Measurements from ENCODE around the gene MRPL14. TPM values are rescaled to one million over a fixed set of nuclear protein-coding genes. Genes with fewer than 3 reads are reported as not detected.

Gene MRPL14
- total RNA-seq, 1 experiment from 2014 or later, result 69.6 TPM

DNA sequence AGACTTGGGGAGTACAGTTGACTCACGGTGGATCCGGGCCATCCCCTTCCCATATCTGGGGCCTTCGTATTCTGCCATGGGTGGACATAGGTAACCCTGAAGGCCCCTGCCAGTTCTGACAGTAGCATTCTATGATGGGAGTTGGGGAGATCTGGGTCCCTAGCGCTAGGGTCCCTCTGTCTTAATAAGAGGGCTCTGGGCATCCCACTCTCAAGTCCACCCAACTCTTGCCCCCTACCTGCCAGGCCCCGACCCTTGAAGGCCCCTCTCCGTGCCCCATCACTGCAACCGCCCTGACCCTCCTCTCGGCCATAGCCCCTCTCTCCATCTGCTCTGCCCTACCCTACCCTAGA, 24.8 kb upstream of the MRPL14 start:
- CTCF ChIA-PET, result no interaction called here
- H3K36me3 ChIP-seq (ENCODE audit: control insufficient read depth in 1 of 2, insufficient read depth in 2 of 2, low read length in 2 of 2), result peaks cover 8 to 10% of the 10 kb centered on the region in 2 experiments; a peak in 3 of 4 replicates
- no TSS peak for BruUV-seq (replicated peaks)
- no peaks in the 10 kb centered on the region for H3K9me3 ChIP-seq (ENCODE audit: control insufficient read depth in 1 of 2, insufficient read depth in 1 of 2, low read depth in 1 of 2, low read length in 2 of 2)
- RAD21 ChIA-PET (ENCODE audit: low non-redundant PET in 1 of 2, low total read pairs in 2 of 2, uncharacterized antibody in 2 of 2, unreplicated experiment in 2 of 2), result interaction anchor here in 1 of 2 experiments (1.3 kb wide), 1 partner anchor 56 kb away, joined by 5 read pairs; no protein-coding TSS in a partner anchor
- no peak for TF ChIP-seq FOSL1 (IDR thresholded peaks at IDR 0.05; ENCODE audit: low read depth)
- TF ChIP-seq SP1 (IDR thresholded peaks at IDR 0.05; ENCODE audit: low read depth), result no peak
- TF ChIP-seq, protein P1, sequence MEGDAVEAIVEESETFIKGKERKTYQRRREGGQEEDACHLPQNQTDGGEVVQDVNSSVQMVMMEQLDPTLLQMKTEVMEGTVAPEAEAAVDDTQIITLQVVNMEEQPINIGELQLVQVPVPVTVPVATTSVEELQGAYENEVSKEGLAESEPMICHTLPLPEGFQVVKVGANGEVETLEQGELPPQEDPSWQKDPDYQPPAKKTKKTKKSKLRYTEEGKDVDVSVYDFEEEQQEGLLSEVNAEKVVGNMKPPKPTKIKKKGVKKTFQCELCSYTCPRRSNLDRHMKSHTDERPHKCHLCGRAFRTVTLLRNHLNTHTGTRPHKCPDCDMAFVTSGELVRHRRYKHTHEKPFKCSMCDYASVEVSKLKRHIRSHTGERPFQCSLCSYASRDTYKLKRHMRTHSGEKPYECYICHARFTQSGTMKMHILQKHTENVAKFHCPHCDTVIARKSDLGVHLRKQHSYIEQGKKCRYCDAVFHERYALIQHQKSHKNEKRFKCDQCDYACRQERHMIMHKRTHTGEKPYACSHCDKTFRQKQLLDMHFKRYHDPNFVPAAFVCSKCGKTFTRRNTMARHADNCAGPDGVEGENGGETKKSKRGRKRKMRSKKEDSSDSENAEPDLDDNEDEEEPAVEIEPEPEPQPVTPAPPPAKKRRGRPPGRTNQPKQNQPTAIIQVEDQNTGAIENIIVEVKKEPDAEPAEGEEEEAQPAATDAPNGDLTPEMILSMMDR (IDR thresholded peaks at IDR 0.05 in 2 of 3, conservative IDR thresholded peaks at IDR 0.05 in 1 of 3; ENCODE audit: borderline replicate concordance in 1 of 3, insufficient read depth in 1 of 3, low read depth in 2 of 3, low read length in 2 of 3), result 0 out of 6 replicates have a peak, but pooled peaks of 1 of the 3 experiments have one; percentile 4
- H3K4me1 ChIP-seq (ENCODE audit: control insufficient read depth in 1 of 2, insufficient read depth in 2 of 2, low read length in 2 of 2), result peaks cover 0 to 6% of the 10 kb centered on the region in 2 experiments; a peak in 1 of 4 replicates
- H2AFZ ChIP-seq (ENCODE audit: low read depth, low read length, poor library complexity, severe bottlenecking), result no peak overlapping the region
- intact Hi-C loops (cut with micrococcal nuclease), result no loop called here
- no peak for DNase-seq (ENCODE audit: low read depth, low spot score)
- POLR2A ChIA-PET, result no interaction called here
- no peaks in the 10 kb centered on the region for H4K20me1 ChIP-seq (ENCODE audit: insufficient read depth)
- H3K9me2 ChIP-seq (ENCODE audit: insufficient read depth), result no peaks in the 10 kb centered on the region
- H3K4me3 ChIP-seq (replicated peaks in 1 of 2; ENCODE audit: low read depth in 1 of 2, low read length in 2 of 2), result no peak overlapping the region
- no peaks in the 10 kb centered on the region for H3K27me3 ChIP-seq (ENCODE audit: insufficient read depth, low read length)
- no peak overlapping the region for H3K27ac ChIP-seq (ENCODE audit: low read depth, low read length)
- ATAC-seq, result peak; percentile 1; the same call in 1 of the 2 replicates
- no peaks in the 10 kb centered on the region for H3K79me2 ChIP-seq (ENCODE audit: insufficient read depth, low read length)
- no peak overlapping the region for H3K9ac ChIP-seq (ENCODE audit: low read length)
- H3K4me2 ChIP-seq (ENCODE audit: low read length), result no peak overlapping the region

DNA sequence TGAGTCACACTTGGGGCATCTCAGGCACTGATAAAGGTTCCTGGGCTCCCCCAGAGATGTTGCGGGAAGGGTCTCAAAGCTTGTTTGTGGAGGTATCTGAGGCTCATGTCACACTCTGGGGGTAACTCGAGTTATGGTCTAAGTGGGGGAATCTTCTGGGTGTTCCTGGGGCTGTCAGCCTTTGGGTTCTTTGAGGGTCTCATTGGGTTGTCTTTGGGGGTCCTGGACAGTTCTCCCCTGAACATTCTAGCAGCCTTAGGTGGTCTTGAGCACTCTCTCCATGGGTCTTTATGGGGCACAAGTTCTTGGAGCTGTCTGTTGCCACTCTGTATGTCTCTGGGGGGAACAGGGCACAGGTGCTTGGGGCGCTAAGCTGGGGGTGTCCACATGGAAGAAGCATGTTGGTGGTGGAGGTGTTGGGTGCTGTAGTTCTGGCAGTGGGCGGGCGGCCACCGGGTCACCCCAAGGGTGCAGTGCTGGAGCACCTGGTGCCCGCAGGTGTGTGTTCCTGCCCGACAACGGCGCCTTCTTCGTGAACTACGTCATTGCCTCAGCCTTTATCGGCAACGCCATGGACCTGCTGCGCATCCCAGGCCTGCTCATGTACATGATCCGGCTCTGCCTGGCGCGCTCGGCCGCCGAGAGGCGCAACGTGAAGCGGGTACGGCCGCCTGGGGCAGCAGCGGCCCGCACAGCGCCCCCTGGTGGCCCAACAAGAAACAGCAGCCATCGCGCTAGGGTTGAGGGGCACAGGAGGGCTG, 24.3 kb upstream of the MRPL14 start:
- intact Hi-C loops (cut with micrococcal nuclease), result loop anchor here (1.0 kb wide), 1 partner anchor 55 kb away; no protein-coding TSS in a partner anchor
- H3K4me1 ChIP-seq (ENCODE audit: control insufficient read depth in 1 of 2, insufficient read depth in 2 of 2, low read length in 2 of 2), result peaks cover 0 to 6% of the 10 kb centered on the region in 2 experiments; a peak in 1 of 4 replicates
- H3K36me3 ChIP-seq (ENCODE audit: control insufficient read depth in 1 of 2, insufficient read depth in 2 of 2, low read length in 2 of 2), result peaks cover 8 to 10% of the 10 kb centered on the region in 2 experiments; a peak in 3 of 4 replicates
- peak overlapping the region; percentile 35; the same call in 1 of the 2 replicates for H3K4me2 ChIP-seq (ENCODE audit: low read length)
- DNase-seq (ENCODE audit: low read depth, low spot score) (peak; percentile 41), ATAC-seq (peak; percentile 95)
- no peak overlapping the region for H3K27ac ChIP-seq (ENCODE audit: low read depth, low read length)
- ChIA-PET CTCF (interaction anchor here (0.6 to 1.1 kb wide), 2 partner anchors 16 to 55 kb away, joined by 3 to 4 read pairs; no protein-coding TSS in a partner anchor), RAD21 (ENCODE audit: low non-redundant PET in 1 of 2, low total read pairs in 2 of 2, uncharacterized antibody in 2 of 2, unreplicated experiment in 2 of 2) (interaction anchor here in 1 of 2 experiments (1.3 kb wide), 1 partner anchor 55 kb away, joined by 5 read pairs; no protein-coding TSS in a partner anchor), POLR2A (no interaction called here)
- BruUV-seq (replicated peaks), result no TSS peak
- H3K27me3 ChIP-seq (ENCODE audit: insufficient read depth, low read length), result no peaks in the 10 kb centered on the region
- H3K4me3 ChIP-seq (replicated peaks in 1 of 2; ENCODE audit: low read depth in 1 of 2, low read length in 2 of 2), result no peak overlapping the region
- no peaks in the 10 kb centered on the region for H3K79me2 ChIP-seq (ENCODE audit: insufficient read depth, low read length)
- no peak overlapping the region for H3K9ac ChIP-seq (ENCODE audit: low read length)
- no peaks in the 10 kb centered on the region for H4K20me1 ChIP-seq (ENCODE audit: insufficient read depth)
- H2AFZ ChIP-seq (ENCODE audit: low read depth, low read length, poor library complexity, severe bottlenecking), result no peak overlapping the region
- no peaks in the 10 kb centered on the region for H3K9me2 ChIP-seq (ENCODE audit: insufficient read depth)
- no peaks in the 10 kb centered on the region for H3K9me3 ChIP-seq (ENCODE audit: control insufficient read depth in 1 of 2, insufficient read depth in 1 of 2, low read depth in 1 of 2, low read length in 2 of 2)
- TF ChIP-seq POLR2AphosphoS5 (IDR thresholded peaks at IDR 0.05; ENCODE audit: low read depth, low read length), result no peak
- TF ChIP-seq, protein P2, sequence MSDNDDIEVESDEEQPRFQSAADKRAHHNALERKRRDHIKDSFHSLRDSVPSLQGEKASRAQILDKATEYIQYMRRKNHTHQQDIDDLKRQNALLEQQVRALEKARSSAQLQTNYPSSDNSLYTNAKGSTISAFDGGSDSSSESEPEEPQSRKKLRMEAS (IDR thresholded peaks at IDR 0.05), result no peak
- TF ChIP-seq, protein P3, sequence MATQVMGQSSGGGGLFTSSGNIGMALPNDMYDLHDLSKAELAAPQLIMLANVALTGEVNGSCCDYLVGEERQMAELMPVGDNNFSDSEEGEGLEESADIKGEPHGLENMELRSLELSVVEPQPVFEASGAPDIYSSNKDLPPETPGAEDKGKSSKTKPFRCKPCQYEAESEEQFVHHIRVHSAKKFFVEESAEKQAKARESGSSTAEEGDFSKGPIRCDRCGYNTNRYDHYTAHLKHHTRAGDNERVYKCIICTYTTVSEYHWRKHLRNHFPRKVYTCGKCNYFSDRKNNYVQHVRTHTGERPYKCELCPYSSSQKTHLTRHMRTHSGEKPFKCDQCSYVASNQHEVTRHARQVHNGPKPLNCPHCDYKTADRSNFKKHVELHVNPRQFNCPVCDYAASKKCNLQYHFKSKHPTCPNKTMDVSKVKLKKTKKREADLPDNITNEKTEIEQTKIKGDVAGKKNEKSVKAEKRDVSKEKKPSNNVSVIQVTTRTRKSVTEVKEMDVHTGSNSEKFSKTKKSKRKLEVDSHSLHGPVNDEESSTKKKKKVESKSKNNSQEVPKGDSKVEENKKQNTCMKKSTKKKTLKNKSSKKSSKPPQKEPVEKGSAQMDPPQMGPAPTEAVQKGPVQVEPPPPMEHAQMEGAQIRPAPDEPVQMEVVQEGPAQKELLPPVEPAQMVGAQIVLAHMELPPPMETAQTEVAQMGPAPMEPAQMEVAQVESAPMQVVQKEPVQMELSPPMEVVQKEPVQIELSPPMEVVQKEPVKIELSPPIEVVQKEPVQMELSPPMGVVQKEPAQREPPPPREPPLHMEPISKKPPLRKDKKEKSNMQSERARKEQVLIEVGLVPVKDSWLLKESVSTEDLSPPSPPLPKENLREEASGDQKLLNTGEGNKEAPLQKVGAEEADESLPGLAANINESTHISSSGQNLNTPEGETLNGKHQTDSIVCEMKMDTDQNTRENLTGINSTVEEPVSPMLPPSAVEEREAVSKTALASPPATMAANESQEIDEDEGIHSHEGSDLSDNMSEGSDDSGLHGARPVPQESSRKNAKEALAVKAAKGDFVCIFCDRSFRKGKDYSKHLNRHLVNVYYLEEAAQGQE (IDR thresholded peaks at IDR 0.05; ENCODE audit: low read depth), result no peak
- no peak for TF ChIP-seq SIN3A (IDR thresholded peaks at IDR 0.05; ENCODE audit: low read depth)
- TF ChIP-seq ELF1 (IDR thresholded peaks at IDR 0.05; ENCODE audit: borderline replicate concordance, low read depth), result no peak
- TF ChIP-seq FOSL1 (IDR thresholded peaks at IDR 0.05; ENCODE audit: low read depth), result no peak
- TF ChIP-seq, protein P1 (IDR thresholded peaks at IDR 0.05 in 2 of 3, conservative IDR thresholded peaks at IDR 0.05 in 1 of 3; ENCODE audit: borderline replicate concordance in 1 of 3, insufficient read depth in 1 of 3, low read depth in 2 of 3, low read length in 2 of 3), result peak; percentile 97 to 100 (median 99)

Data from HCT116 (cell line).